ENCODE results near the gene ATN1.

- no peak for TF ChIP-seq EP300 (IDR thresholded peaks at IDR 0.05)
- no peak for TF ChIP-seq CTCF (IDR thresholded peaks at IDR 0.05)
- TF ChIP-seq POLR2A (IDR thresholded peaks at IDR 0.05), result no peak
- TF ChIP-seq POLR2AphosphoS5 (IDR thresholded peaks at IDR 0.05), result no peak
Measured at GRCh38 chr12:6888360-6888759, 39.4 kb upstream of the ATN1 start.

Measured in sigmoid colon (tissue), 4 donors.